ENCODE data around the gene SELE.

Gene SELE

GRCh38 chr1:169768161-169768560 lies 34.3 kb upstream of the SELE start:
- TF ChIP-seq, protein P1, sequence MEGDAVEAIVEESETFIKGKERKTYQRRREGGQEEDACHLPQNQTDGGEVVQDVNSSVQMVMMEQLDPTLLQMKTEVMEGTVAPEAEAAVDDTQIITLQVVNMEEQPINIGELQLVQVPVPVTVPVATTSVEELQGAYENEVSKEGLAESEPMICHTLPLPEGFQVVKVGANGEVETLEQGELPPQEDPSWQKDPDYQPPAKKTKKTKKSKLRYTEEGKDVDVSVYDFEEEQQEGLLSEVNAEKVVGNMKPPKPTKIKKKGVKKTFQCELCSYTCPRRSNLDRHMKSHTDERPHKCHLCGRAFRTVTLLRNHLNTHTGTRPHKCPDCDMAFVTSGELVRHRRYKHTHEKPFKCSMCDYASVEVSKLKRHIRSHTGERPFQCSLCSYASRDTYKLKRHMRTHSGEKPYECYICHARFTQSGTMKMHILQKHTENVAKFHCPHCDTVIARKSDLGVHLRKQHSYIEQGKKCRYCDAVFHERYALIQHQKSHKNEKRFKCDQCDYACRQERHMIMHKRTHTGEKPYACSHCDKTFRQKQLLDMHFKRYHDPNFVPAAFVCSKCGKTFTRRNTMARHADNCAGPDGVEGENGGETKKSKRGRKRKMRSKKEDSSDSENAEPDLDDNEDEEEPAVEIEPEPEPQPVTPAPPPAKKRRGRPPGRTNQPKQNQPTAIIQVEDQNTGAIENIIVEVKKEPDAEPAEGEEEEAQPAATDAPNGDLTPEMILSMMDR (IDR thresholded peaks at IDR 0.05), result no peak
- no peak overlapping the region for H3K27ac Mint-ChIP-seq

DNA sequence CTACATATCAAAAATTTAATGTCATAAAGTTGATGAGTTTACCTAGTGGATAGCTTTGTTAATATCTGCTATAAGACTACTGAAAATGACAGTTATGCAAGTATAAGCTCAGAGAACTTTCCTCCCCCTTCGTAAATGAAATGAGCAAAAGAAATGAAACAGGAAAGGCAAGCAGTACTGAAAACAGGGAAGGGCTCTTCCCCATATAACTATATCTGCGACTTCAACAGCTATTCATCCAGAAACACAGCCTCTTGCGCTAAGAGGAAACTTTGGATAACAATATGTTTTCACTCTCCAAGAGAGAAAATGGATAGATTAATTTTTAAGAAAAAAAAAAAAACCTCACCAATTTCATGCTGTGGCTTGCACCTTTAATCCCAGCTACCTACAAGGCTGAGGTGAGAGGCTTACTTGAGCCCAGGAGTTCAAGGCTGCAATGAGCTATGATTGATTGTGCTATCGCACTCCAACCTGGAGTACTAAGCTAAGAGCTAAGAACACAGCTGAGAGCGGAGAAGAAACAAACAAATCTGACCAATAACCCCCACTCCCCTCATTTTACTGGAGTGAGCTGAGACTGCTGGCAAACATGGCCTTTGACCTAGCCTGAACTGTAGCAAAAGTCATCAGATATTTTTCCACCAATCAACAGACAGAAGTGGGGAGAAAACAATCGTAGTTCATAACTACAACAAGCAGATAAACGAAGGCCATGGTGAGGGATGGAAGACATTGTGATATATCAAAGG lies 31.9 kb upstream of the SELE start:
- H3K36me3 Mint-ChIP-seq (ENCODE audit: low read depth), result no peaks in the 10 kb centered on the region
- TF ChIP-seq, protein P1 (IDR thresholded peaks at IDR 0.05), result no peak
- H3K27me3 Mint-ChIP-seq (ENCODE audit: low read depth, poor library complexity), result no peaks in the 10 kb centered on the region
- H3K4me1 Mint-ChIP-seq, result peaks cover 6% of the 10 kb centered on the region
- peak overlapping the region; percentile 53 for H3K27ac Mint-ChIP-seq
- no peak for DNase-seq
- no peaks in the 10 kb centered on the region for H3K9me3 Mint-ChIP-seq
- no peak overlapping the region for H3K4me3 Mint-ChIP-seq

More at GRCh38 chr1:169768161-169768560, 34.3 kb upstream of the SELE start:
- no peaks in the 10 kb centered on the region for H3K9me3 Mint-ChIP-seq
- no peak overlapping the region for H3K4me3 Mint-ChIP-seq
- peaks cover 6% of the 10 kb centered on the region for H3K4me1 Mint-ChIP-seq
- H3K36me3 Mint-ChIP-seq (ENCODE audit: low read depth), result no peaks in the 10 kb centered on the region
- no peaks in the 10 kb centered on the region for H3K27me3 Mint-ChIP-seq (ENCODE audit: low read depth, poor library complexity)
- DNase-seq, result no peak

- Mint-ChIP-seq H3K27ac (no peak overlapping the region), H3K9me3 (peaks cover 5% of the 10 kb centered on the region), H3K4me3 (no peak overlapping the region), H3K4me1 (peaks cover 6% of the 10 kb centered on the region), H3K36me3 (ENCODE audit: low read depth) (no peaks in the 10 kb centered on the region), H3K27me3 (ENCODE audit: low read depth, poor library complexity) (no peaks in the 10 kb centered on the region)
- TF ChIP-seq, protein P1 (IDR thresholded peaks at IDR 0.05), result no peak
- no peak for DNase-seq
Observed at GRCh38 chr1:169764919-169765318, 31.0 kb upstream of the SELE start.

- H3K4me1 Mint-ChIP-seq, result peaks cover 6% of the 10 kb centered on the region
- DNase-seq, result no peak
- peaks cover 3% of the 10 kb centered on the region for H3K36me3 Mint-ChIP-seq (ENCODE audit: low read depth)
- H3K27ac Mint-ChIP-seq, result no peak overlapping the region
- TF ChIP-seq, protein P1 (IDR thresholded peaks at IDR 0.05), result no peak
- H3K9me3 Mint-ChIP-seq, result peaks cover 17% of the 10 kb centered on the region
- no peak overlapping the region for H3K4me3 Mint-ChIP-seq
- peaks cover 2% of the 10 kb centered on the region for H3K27me3 Mint-ChIP-seq (ENCODE audit: low read depth, poor library complexity)
Observed at GRCh38 chr1:169762699-169763098, 28.8 kb upstream of the SELE start.

DNA sequence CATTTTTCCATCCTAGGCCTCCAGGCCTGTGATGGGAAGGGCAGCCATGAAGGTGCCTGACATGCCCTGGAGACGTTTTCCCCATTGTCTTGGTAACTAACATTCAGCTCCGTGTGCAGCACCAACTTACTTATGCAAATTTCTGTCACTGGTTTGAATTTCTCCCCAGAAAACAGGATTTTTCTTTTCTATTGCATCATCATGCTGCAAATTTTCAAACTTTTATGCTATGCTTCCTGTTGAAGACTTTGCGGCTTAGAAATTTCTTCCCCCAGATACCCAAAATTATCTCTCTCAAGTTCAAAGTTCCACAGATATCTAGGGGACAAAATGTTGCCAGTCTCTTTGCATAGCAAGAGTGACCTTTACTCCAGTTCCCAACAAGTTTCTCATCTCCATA lies 25.2 kb upstream of the SELE start:
- Mint-ChIP-seq H3K36me3 (ENCODE audit: low read depth) (peaks cover 3% of the 10 kb centered on the region), H3K4me1 (no peaks in the 10 kb centered on the region), H3K4me3 (no peak overlapping the region), H3K27ac (no peak overlapping the region), H3K27me3 (ENCODE audit: low read depth, poor library complexity) (peaks cover 4% of the 10 kb centered on the region), H3K9me3 (peaks cover 20% of the 10 kb centered on the region)
- TF ChIP-seq, protein P1 (IDR thresholded peaks at IDR 0.05), result no peak
- no peak for DNase-seq

DNA sequence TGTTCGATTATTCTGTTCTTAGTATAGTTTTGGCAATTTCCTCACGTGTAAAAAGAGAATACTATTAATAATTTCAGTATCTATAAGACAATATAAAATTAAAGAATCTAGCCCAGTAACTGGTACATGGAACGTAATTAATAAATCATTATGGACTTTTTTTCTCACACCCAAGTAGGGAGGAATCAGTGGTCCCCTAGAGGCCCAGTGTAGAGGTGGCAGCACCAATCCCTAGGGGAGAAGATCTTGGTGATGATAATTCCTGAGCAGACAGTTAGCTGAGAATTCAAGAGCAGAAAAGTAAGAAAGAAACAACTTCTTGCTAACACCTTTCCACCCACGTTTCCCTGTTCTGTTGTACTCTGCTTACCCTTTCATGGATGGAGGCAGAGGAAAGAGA lies 19.7 kb upstream of the SELE start:
- no peak overlapping the region for H3K27ac Mint-ChIP-seq
- DNase-seq, result no peak
- H3K9me3 Mint-ChIP-seq, result peaks cover 8% of the 10 kb centered on the region
- no peak overlapping the region for H3K4me3 Mint-ChIP-seq
- TF ChIP-seq, protein P1 (IDR thresholded peaks at IDR 0.05), result no peak
- H3K4me1 Mint-ChIP-seq, result no peaks in the 10 kb centered on the region
- no peaks in the 10 kb centered on the region for H3K36me3 Mint-ChIP-seq (ENCODE audit: low read depth)
- peaks cover 4% of the 10 kb centered on the region for H3K27me3 Mint-ChIP-seq (ENCODE audit: low read depth, poor library complexity)
